Cardiac muscle cell (in vitro differentiated cells and primary cell): ENCODE data around the gene OR2B6. TPM values are rescaled to one million over a fixed set of nuclear protein-coding genes. Genes with fewer than 3 reads are reported as not detected.

ENCODE experiments used
- DNase-seq, 2 donors: peaks; one replicate each; pipeline versions ENCODE4 v3.0.0 to v3.0.0-alpha.2; 2010 to 2017; ENCODE audit warnings: low read depth in 1 of 2, low spot score in 1 of 2
- H3K27ac ChIP-seq: fragments of 200-600 bp; sonication (generic); 2 replicates; pipeline ENCODE4 v1.5.1; 2016
- H3K27me3 ChIP-seq: fragments of 200-600 bp; sonication (generic); 2 replicates; pipeline ENCODE4 v1.6.0; 2016; ENCODE audit warnings: control low read depth
- H3K36me3 ChIP-seq: fragments of 200-600 bp; sonication (generic); 2 replicates; pipeline ENCODE4 v1.5.1; 2016; ENCODE audit warnings: control low read depth
- H3K4me1 ChIP-seq: fragments of 200-600 bp; sonication (generic); 2 replicates; pipeline ENCODE4 v1.8.1; 2017; ENCODE audit warnings: low read depth, mild to moderate bottlenecking, mixed run types
- H3K4me3 ChIP-seq: fragments of 200-600 bp; sonication (generic); 2 replicates; pipeline ENCODE4 v1.5.1; 2016; ENCODE audit warnings: mild to moderate bottlenecking
- H3K9me3 ChIP-seq: fragments of 200-600 bp; sonication (generic); 2 replicates; pipeline ENCODE4 v1.5.1; 2017; ENCODE audit warnings: low read depth, mild to moderate bottlenecking, control low read depth
- polyA plus RNA-seq: library from polyadenylated mRNA; unstranded; fragments of >200 nt; fragmentation: Nextera tagmentation; extraction: Ambion mirVana; gene quantifications from 2 replicates; pipeline ENCODE4 v1.2.1, GENCODE V29; 2016
- total RNA-seq: library from RNA; depleted of rRNA; stranded (reverse); fragments of >200 nt; gene quantifications from 2 replicates; pipeline ENCODE4 v1.2.3, GENCODE V29; 2016
- TF ChIP-seq, protein P1 (sequence below): IDR thresholded peaks from 2 replicates; pipeline ENCODE4 v1.5.1; 2012; ENCODE audit warnings: low read depth, mild to moderate bottlenecking, low read length

Gene OR2B6
- total and polyA plus RNA-seq, 2 experiments from 2014 or later = not detected

DNA sequence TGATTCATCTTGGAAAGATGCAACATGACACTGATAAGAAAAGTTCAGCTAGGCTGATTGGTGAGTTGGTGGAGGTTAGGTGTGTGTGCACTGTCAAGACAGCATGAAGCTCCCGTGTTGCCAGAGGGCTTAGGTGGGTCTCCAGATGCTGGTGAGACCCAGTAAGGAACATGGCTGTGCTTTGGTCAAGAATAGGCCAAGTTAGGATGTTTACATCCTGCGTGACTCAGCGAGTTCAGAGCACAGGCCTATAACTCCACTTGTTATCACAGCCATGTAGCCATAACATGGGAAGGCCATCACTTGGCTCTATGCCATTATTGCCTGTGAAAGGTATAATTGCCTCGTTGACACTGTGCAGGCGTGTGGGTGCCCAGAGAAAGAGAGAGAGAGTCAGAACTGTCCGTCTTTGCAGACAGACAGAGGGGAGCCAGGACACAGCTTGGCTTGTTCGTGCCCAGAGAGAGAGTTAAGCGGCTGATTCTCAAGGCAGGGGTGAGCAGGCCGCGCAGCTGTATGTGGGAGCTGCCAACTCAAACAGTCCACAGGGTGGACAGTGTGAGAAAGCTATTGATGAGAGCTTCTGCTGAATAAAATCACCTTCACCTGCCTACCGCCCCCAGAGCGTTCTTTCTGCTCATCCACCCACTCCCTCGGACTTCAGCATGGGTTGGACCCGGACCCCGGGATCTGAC is 43.5 kb downstream of the OR2B6 start:
- no peak for DNase-seq
- TF ChIP-seq, protein P1, sequence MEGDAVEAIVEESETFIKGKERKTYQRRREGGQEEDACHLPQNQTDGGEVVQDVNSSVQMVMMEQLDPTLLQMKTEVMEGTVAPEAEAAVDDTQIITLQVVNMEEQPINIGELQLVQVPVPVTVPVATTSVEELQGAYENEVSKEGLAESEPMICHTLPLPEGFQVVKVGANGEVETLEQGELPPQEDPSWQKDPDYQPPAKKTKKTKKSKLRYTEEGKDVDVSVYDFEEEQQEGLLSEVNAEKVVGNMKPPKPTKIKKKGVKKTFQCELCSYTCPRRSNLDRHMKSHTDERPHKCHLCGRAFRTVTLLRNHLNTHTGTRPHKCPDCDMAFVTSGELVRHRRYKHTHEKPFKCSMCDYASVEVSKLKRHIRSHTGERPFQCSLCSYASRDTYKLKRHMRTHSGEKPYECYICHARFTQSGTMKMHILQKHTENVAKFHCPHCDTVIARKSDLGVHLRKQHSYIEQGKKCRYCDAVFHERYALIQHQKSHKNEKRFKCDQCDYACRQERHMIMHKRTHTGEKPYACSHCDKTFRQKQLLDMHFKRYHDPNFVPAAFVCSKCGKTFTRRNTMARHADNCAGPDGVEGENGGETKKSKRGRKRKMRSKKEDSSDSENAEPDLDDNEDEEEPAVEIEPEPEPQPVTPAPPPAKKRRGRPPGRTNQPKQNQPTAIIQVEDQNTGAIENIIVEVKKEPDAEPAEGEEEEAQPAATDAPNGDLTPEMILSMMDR = no peak
- Histone ChIP-seq H3K36me3 (no peaks in the 10 kb centered on the region), H3K9me3 (no peaks in the 10 kb centered on the region), H3K4me3 (no peak overlapping the region), H3K4me1 (no peaks in the 10 kb centered on the region), H3K27me3 (peaks cover 4% of the 10 kb centered on the region), H3K27ac (no peak overlapping the region)

DNA sequence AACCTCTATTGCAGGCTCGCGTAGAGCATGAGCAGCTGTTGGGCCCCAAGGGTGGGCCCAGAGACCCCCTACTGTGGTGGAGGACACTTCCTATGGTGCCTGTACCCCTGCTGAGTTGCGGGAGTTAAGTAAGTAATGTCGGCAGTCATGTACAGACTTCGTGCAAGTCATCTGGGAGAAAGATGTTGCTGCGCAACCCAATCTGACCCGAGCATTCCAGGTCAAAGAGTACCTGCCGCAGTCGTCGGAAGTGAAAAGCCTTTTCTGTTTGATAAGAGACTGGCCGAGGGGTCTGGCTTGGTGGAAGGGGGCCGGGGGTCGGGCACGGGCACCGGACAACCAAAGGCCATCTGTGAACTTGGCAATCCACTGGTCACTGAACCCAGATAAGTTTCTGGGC is 44.3 kb downstream of the OR2B6 start:
- no peaks in the 10 kb centered on the region for H3K4me1 ChIP-seq
- TF ChIP-seq, protein P1 = no peak
- no peaks in the 10 kb centered on the region for H3K36me3 ChIP-seq
- no peaks in the 10 kb centered on the region for H3K9me3 ChIP-seq
- H3K27me3 ChIP-seq = no peaks in the 10 kb centered on the region
- no peak overlapping the region for H3K27ac ChIP-seq
- H3K4me3 ChIP-seq = no peak overlapping the region
- no peak for DNase-seq

DNA sequence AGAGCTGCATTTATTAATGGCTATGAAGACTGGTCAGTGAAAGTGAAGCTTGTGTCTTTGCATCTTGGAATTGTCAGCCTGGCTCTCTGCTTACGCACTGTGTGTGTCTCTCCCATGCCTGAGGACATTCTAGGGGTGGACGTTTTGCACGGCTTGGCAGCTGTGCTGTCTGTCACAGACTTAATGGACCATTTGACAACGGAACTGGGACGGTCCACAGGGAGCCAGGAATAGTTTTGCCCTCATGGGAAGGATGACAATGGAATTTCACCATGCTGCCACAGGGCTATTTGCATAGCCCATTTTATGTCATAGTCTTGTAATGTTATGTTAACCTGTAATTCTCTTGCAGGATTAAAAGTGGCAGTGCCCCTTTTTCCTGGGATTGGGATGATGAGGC is 44.7 kb downstream of the OR2B6 start:
- Histone ChIP-seq H3K36me3 (no peaks in the 10 kb centered on the region), H3K4me1 (no peaks in the 10 kb centered on the region), H3K4me3 (no peak overlapping the region), H3K27ac (no peak overlapping the region), H3K27me3 (no peaks in the 10 kb centered on the region), H3K9me3 (no peaks in the 10 kb centered on the region)
- TF ChIP-seq, protein P1 = no peak
- no peak for DNase-seq

DNA sequence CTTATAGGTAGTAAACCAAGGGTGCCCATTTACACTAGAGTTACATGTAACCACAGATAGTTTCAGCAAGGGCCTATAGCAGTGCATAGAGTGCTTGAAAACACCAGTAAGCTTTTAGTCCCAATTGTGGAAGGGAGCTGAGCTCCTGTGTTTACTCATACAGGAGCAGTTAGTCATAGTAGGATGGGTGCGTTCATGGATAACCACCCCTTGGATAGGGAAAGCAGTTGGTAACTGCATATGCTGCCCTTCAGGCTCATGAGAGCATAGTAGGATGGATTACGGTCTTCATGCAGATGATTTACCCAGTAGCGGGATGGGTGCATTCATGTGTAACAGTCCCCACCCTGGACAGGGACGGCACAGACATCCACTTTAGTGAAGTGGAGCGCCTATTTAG is 45.1 kb downstream of the OR2B6 start:
- no peak for DNase-seq
- Histone ChIP-seq H3K27ac (no peak overlapping the region), H3K36me3 (no peaks in the 10 kb centered on the region), H3K9me3 (no peaks in the 10 kb centered on the region), H3K27me3 (no peaks in the 10 kb centered on the region), H3K4me3 (no peak overlapping the region), H3K4me1 (no peaks in the 10 kb centered on the region)
- TF ChIP-seq, protein P1 = no peak

DNA sequence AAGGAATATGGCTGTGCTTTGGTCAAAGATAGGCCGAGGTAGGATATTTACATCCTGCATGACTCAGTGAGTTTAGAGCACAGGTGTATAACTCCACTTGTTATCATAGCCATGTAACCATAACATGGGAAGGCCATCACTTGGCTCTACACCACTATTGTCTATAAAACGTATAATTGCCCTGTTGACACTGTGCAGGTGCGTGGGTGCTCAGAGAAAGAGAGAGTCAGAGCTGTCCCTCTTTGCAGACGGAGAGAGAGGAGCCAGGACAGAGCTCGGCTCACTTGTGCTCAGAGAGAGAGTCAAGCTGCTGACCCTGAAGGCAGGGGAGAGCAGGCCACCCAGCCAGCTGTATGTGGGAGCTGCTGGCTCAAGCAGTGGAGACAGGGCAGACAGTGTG is 46.0 kb downstream of the OR2B6 start:
- DNase-seq = no peak
- Histone ChIP-seq H3K27ac (no peak overlapping the region), H3K27me3 (no peaks in the 10 kb centered on the region), H3K9me3 (no peaks in the 10 kb centered on the region), H3K36me3 (no peaks in the 10 kb centered on the region), H3K4me1 (no peaks in the 10 kb centered on the region), H3K4me3 (no peak overlapping the region)
- TF ChIP-seq, protein P1 = no peak
